HG03066 (cell line): Measurements from ENCODE around the gene ETV4.
"Not testable (repeated sequence)": the region's sequence is repeated elsewhere in the genome, so short reads cannot be mapped to it uniquely, and the experiment has no call there.

Experiments
- ATAC-seq: cut with Tn5 transposase; IDR thresholded peaks from one replicate; pipeline ENCODE4 v1.9.1; 2021; ENCODE audit warnings: low read depth; ENCODE audit not compliant: unreplicated experiment

The ETV4 gene

DNA sequence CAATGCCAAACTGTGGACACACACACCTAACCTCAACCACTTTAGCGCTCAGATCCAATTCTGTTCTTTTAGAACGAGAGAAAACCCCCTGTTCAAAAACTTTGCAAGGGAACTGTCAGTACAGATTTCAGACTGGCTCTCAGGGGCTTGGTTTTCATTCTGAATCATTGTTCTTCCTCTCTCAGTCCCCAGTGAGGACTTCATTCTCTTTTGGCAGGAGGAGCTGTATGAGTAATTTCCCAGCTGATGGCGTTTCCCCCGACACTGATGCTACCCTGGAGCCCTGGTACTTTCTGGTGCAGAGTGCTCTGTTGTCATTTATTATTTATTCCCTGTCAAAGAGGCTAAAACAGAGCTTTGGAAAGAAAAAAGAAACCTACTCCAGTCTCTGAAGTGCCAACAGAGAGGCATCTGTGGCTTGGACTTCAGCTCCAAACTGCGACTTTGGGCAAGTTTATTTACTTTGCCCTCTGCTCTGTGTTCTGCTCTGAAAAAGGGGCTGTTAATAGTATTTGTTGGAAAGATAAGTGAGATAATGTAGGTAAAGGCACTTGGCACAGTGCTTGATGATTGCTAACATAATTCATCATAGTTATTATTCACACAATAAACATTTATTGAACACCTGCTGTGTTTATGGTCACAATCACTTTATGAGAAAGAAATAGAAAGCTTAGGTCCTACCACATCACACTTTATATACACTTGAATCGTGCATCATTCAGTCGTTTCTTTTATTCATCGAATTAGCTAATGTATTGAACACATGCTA is 28.3 kb downstream of the ETV4 start:
- ATAC-seq: no peak

GRCh38 chr17:43517161-43517560 is 29.0 kb downstream of the ETV4 start:
- no peak for ATAC-seq

DNA sequence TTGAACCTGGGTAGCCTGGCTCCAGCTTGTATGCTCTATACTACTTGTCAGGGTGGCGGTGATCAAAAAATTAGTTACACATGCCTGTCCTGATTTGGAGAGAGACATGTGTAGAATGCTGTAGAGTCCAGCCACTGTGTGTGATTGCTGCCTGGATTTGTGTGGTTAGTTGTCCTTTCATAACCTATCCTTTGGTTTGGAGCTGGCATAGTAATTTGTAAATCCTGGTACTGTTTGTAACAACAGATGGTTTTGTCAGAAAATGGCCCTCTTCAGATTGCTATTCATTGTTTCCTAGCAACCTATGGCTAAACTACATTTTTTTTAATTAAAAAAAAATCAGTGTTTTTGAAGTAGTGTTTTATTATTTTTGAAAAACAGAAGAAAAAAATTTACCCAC is 30.5 kb downstream of the ETV4 start:
- no peak for ATAC-seq

GRCh38 chr17:43511199-43511598 is 34.9 kb downstream of the ETV4 start:
- not testable (repeated sequence) for ATAC-seq

GRCh38 chr17:43509440-43509839 is 36.7 kb downstream of the ETV4 start:
- not testable (repeated sequence) for ATAC-seq

GRCh38 chr17:43490621-43491020 is 55.5 kb downstream of the ETV4 start:
- no peak for ATAC-seq

GRCh38 chr17:43483674-43484551 is 62.2 kb downstream of the ETV4 start, which contains the start of gene DHX8:
TSS of gene DHX8 (plus strand) at chr17:43483975. CDS start at chr17:43484038, 63 bp downstream.
- peak; percentile 95 for ATAC-seq

DNA sequence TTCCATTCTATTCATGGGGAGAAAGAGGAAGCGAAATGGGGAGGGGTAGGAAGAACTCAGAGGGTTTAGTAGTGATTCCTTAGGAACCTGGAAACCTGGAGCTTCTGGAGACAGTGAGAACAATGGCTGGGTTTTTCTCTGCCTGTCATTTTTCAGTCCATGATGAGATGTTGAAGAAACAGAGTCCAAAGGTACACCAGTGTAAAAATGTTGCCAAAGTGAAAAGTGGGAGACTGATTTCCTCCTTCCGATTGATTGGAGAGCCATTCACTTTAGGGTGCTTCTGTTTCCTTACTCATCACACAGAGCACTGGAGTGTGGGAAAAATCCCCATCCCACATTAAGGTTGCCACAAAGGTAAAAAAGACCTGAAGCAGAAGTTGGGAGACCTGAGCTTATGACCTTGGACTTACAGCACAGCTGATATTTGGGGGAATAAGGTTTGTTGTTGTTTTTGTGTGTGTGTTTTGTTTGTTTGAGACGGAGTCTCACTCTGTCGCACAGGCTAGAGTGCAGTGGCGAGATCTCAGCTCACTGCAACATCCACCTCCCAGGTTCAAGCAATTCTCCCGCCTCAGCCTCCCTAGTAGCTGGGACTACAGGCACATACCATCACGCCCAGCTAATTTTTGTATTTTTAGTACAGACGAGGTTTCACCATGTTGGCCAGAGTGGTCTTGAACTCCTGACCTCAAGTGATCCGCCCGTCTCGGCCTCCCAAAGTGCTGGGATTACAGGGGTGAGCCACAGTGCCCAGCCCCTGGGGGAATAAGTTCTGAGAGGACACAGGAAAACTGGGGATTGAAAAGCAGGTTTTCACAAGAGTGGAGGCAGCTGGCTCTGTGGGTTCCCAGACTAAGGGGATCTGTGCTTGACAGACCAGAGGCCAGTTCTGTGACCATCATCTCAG is 63.8 kb downstream of the ETV4 start:
- no peak for ATAC-seq

- no peak for ATAC-seq
Measured at GRCh38 chr17:43479948-43480347, 66.2 kb downstream of the ETV4 start.
